HFFc6 (cell line): ENCODE results near the gene ADAP1. TPM values are rescaled to one million over a fixed set of nuclear protein-coding genes. Genes with fewer than 3 reads are reported as not detected.
"Not testable (repeated sequence)": the region's sequence is repeated elsewhere in the genome, so short reads cannot be mapped to it uniquely, and the experiment has no call there.

Experiments used
- DNase-seq: peaks from one replicate; pipeline ENCODE4 v3.0.0-alpha.2; 2018
- H3K27ac Mint-ChIP-seq: 2 replicates; pipeline ENCODE4 v1.8.0; 2020; ENCODE audit warnings: mild to moderate bottlenecking, mixed read lengths
- H3K27me3 Mint-ChIP-seq: 2 replicates; pipeline ENCODE4 v1.8.0; 2021; ENCODE audit warnings: mild to moderate bottlenecking, moderate library complexity, mixed read lengths; ENCODE audit not compliant: insufficient read depth
- H3K36me3 Mint-ChIP-seq: 2 replicates; pipeline ENCODE4 v1.8.0; 2021; ENCODE audit warnings: low read depth, mixed read lengths
- H3K4me1 Mint-ChIP-seq: 2 replicates; pipeline ENCODE4 v1.8.0; 2020; ENCODE audit warnings: low read depth, mixed read lengths
- H3K4me3 Mint-ChIP-seq: 2 replicates; pipeline ENCODE4 v1.8.0; 2020; ENCODE audit warnings: mild to moderate bottlenecking, moderate library complexity, mixed read lengths
- H3K9me3 Mint-ChIP-seq: 2 replicates; pipeline ENCODE4 v1.8.0; 2020; ENCODE audit warnings: mild to moderate bottlenecking, mixed read lengths
- CTCF ChIP-seq: fragments of 200-600 bp; sonication (generic); IDR thresholded peaks from 2 replicates; pipeline ENCODE4 v1.5.0; 2021; ENCODE audit warnings: antibody characterized with exemption, mild to moderate bottlenecking
- total RNA-seq, 6 experiments: library from RNA; stranded (reverse); fragmentation: NEBNext Ultra II Directional; extraction: Animal tissue kit (Norgen Biotek cat#: 25700); gene quantifications; 2 replicates in 1 of 6; 3 replicates in 5 of 6; pipeline ENCODE4 v1.2.3, GENCODE V29; 2021

ADAP1 gene
- total RNA-seq, 6 experiments from 2014 or later: 0.64 to 1.1 (median 0.90) TPM

- Mint-ChIP-seq H3K27ac (no peak overlapping the region), H3K36me3 (peaks cover 16% of the 10 kb centered on the region), H3K27me3 (no peaks in the 10 kb centered on the region; the same call in 1 of the 2 replicates), H3K4me3 (no peak overlapping the region), H3K4me1 (peaks cover 21% of the 10 kb centered on the region), H3K9me3 (no peaks in the 10 kb centered on the region)
- DNase-seq: no peak
- no peak for TF ChIP-seq CTCF
These were observed 78.9 kb downstream of the ADAP1 start for GRCh38 chr7:875476-876076.

- Mint-ChIP-seq H3K27me3 (no peaks in the 10 kb centered on the region; the same call in 1 of the 2 replicates), H3K9me3 (no peaks in the 10 kb centered on the region), H3K36me3 (peaks cover 18% of the 10 kb centered on the region), H3K4me3 (no peak overlapping the region), H3K27ac (peak overlapping the region; percentile 21; the same call in 1 of the 2 replicates), H3K4me1 (peaks cover 21% of the 10 kb centered on the region)
- no peak for TF ChIP-seq CTCF
- DNase-seq: no peak
These were observed 79.4 kb downstream of the ADAP1 start for GRCh38 chr7:875051-875450.

GRCh38 chr7:874031-874749, 80.3 kb downstream of the ADAP1 start:
- Mint-ChIP-seq H3K4me1 (peaks cover 19% of the 10 kb centered on the region), H3K9me3 (no peaks in the 10 kb centered on the region), H3K27ac (peak overlapping the region; percentile 83), H3K36me3 (peaks cover 21% of the 10 kb centered on the region), H3K4me3 (no peak overlapping the region), H3K27me3 (no peaks in the 10 kb centered on the region; the same call in 1 of the 2 replicates)
- TF ChIP-seq CTCF: no peak
- no peak for DNase-seq

GRCh38 chr7:873367-874002, 81.0 kb downstream of the ADAP1 start:
- Mint-ChIP-seq H3K9me3 (no peaks in the 10 kb centered on the region), H3K36me3 (peaks cover 23% of the 10 kb centered on the region), H3K4me1 (peaks cover 16% of the 10 kb centered on the region), H3K4me3 (no peak overlapping the region; the same call in 1 of the 2 replicates), H3K27me3 (no peaks in the 10 kb centered on the region), H3K27ac (peak overlapping the region; percentile 83)
- peak; percentile 65 for DNase-seq
- TF ChIP-seq CTCF: peak; percentile 94

GRCh38 chr7:872685-873084, 81.8 kb downstream of the ADAP1 start:
- not testable (repeated sequence) for H3K27me3 Mint-ChIP-seq, H3K4me3 Mint-ChIP-seq, DNase-seq, H3K27ac Mint-ChIP-seq, H3K9me3 Mint-ChIP-seq
- H3K4me1 Mint-ChIP-seq: peaks cover 15% of the 10 kb centered on the region
- H3K36me3 Mint-ChIP-seq: peaks cover 23% of the 10 kb centered on the region
